Gastrocnemius medialis (tissue), 4 donors: ENCODE measurements around the gene FOXK1.

Experiments
- CTCF ChIP-seq, 5 experiments: fragments of 450-650 bp in 3 of 5; fragments of 200-600 bp in 2 of 5; sonication (generic) in 2 of 5; IDR thresholded peaks in 4 of 5; conservative IDR thresholded peaks in 1 of 5; 1 replicate in 4 of 5; 2 replicates in 1 of 5; pipeline ENCODE4 v1.5.1; 2016 to 2019; ENCODE audit warnings: antibody characterized with exemption in 5 of 5, mild to moderate bottlenecking in 3 of 5, moderate library complexity in 3 of 5
- POLR2A ChIP-seq, 2 donors: fragments of 450-650 bp; IDR thresholded peaks; one replicate each; pipeline ENCODE4 v1.6.1; 2017; ENCODE audit warnings: antibody characterized with exemption in 2 of 2, mild to moderate bottlenecking in 2 of 2, moderate library complexity in 2 of 2

DNA sequence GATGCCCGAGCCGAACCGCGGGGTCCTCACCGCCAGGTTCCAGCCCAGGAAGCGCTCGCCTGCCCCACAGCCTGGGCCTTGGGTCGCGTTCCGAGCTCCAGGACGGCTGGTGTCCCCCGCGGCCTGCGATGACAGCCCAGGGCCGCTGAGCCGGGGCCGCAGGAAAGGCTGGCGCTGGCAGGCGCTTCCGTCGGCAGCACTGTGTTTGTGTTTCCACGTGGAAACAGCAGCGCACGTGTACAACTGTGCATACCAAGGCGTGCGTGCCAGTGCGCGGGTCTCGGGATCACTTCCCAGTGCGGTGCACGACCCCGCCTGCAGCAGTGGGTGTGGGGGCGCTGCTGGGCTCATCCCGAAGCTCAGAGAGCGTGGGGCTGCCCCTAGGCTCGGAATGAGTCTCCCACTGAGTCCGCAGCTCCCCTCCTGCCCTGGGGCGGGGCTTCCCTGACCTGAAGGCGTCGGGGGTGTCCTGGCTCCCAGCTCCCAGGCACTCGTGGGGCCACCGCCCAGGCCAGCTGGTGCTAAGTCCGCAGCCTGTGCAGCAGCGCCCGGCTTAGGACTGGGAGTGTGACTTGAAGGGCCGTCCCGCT is 110.5 kb downstream of the FOXK1 start:
- no peak for TF ChIP-seq CTCF (IDR thresholded peaks at IDR 0.05 in 4 of 5, conservative IDR thresholded peaks at IDR 0.05 in 1 of 5)
- TF ChIP-seq POLR2A (IDR thresholded peaks at IDR 0.05): no peak
